ENCODE results near the gene CCDC186.

DNA sequence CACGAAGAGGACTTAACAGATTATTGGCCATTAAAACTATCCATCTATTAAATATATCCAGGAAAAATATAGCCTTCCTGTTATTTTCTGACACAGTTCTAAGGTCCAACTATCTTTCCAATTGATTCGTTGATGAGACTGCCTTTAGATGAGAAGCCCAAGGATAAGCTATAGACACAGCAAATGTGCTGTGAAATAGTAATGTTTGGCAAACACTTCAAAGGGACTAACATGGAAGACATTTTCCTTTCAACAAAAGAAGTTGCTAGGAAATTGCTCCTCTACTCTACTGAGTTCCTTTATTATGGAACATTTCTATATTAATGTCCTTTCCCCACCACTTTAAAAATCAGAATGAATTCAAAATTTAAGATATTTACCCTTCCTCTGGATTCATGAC is 38.5 kb downstream of the CCDC186 start:
- TF ChIP-seq, protein P1, sequence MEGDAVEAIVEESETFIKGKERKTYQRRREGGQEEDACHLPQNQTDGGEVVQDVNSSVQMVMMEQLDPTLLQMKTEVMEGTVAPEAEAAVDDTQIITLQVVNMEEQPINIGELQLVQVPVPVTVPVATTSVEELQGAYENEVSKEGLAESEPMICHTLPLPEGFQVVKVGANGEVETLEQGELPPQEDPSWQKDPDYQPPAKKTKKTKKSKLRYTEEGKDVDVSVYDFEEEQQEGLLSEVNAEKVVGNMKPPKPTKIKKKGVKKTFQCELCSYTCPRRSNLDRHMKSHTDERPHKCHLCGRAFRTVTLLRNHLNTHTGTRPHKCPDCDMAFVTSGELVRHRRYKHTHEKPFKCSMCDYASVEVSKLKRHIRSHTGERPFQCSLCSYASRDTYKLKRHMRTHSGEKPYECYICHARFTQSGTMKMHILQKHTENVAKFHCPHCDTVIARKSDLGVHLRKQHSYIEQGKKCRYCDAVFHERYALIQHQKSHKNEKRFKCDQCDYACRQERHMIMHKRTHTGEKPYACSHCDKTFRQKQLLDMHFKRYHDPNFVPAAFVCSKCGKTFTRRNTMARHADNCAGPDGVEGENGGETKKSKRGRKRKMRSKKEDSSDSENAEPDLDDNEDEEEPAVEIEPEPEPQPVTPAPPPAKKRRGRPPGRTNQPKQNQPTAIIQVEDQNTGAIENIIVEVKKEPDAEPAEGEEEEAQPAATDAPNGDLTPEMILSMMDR (IDR thresholded peaks at IDR 0.05) = no peak
- no peak for TF ChIP-seq EP300 (IDR thresholded peaks at IDR 0.05)
- no peak for TF ChIP-seq POLR2A (IDR thresholded peaks at IDR 0.05)
